Loucy (cell line): ENCODE data around the gene MSANTD3.

Experiments
- CTCF ChIP-seq: fragments of 200-600 bp; sonication (generic); conservative IDR thresholded peaks from 2 replicates; pipeline ENCODE4 v1.5.1; 2014; ENCODE audit warnings: mild to moderate bottlenecking, antibody characterized with exemption, low read length
- EZH2phosphoT487 ChIP-seq: fragments of 200-600 bp; IDR thresholded peaks from 2 replicates; pipeline ENCODE4 v1.6.1; 2018; ENCODE audit warnings: antibody characterized with exemption, mild to moderate bottlenecking, moderate library complexity, borderline replicate concordance

- no peak for TF ChIP-seq CTCF
- TF ChIP-seq EZH2phosphoT487, result no peak
Measured at GRCh38 chr9:100472268-100472667, 45.3 kb downstream of the MSANTD3 start.
